GM10266 (cell line): ENCODE data around the gene MLEC.

Experiments
- DNase-seq: peaks from one replicate; pipeline ENCODE4 v3.0.0; 2012; ENCODE audit errors: extremely low spot score
- TF ChIP-seq, protein P1 (sequence below): IDR thresholded peaks from 2 replicates; pipeline ENCODE4 v1.5.1; 2012; ENCODE audit warnings: mild to moderate bottlenecking, low read depth; ENCODE audit not compliant: control insufficient read depth, insufficient read depth; ENCODE audit errors: missing control alignments

Gene MLEC

GRCh38 chr12:120734210-120734609, 47.3 kb downstream of the MLEC start:
- DNase-seq, result no peak
- TF ChIP-seq, protein P1, sequence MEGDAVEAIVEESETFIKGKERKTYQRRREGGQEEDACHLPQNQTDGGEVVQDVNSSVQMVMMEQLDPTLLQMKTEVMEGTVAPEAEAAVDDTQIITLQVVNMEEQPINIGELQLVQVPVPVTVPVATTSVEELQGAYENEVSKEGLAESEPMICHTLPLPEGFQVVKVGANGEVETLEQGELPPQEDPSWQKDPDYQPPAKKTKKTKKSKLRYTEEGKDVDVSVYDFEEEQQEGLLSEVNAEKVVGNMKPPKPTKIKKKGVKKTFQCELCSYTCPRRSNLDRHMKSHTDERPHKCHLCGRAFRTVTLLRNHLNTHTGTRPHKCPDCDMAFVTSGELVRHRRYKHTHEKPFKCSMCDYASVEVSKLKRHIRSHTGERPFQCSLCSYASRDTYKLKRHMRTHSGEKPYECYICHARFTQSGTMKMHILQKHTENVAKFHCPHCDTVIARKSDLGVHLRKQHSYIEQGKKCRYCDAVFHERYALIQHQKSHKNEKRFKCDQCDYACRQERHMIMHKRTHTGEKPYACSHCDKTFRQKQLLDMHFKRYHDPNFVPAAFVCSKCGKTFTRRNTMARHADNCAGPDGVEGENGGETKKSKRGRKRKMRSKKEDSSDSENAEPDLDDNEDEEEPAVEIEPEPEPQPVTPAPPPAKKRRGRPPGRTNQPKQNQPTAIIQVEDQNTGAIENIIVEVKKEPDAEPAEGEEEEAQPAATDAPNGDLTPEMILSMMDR, result no peak

- TF ChIP-seq, protein P1, result no peak
- DNase-seq, result no peak
Observed at GRCh38 chr12:120735181-120735580, 48.2 kb downstream of the MLEC start.

GRCh38 chr12:120736404-120737331, 49.7 kb downstream of the MLEC start:
- no peak for DNase-seq
- TF ChIP-seq, protein P1, result no peak

- DNase-seq, result peak; percentile 49
- TF ChIP-seq, protein P1, result peak; percentile 5
Observed at GRCh38 chr12:120737557-120738251, 50.8 kb downstream of the MLEC start.

GRCh38 chr12:120738252-120739030, 51.5 kb downstream of the MLEC start:
- TF ChIP-seq, protein P1, result no peak
- DNase-seq, result no peak

DNA sequence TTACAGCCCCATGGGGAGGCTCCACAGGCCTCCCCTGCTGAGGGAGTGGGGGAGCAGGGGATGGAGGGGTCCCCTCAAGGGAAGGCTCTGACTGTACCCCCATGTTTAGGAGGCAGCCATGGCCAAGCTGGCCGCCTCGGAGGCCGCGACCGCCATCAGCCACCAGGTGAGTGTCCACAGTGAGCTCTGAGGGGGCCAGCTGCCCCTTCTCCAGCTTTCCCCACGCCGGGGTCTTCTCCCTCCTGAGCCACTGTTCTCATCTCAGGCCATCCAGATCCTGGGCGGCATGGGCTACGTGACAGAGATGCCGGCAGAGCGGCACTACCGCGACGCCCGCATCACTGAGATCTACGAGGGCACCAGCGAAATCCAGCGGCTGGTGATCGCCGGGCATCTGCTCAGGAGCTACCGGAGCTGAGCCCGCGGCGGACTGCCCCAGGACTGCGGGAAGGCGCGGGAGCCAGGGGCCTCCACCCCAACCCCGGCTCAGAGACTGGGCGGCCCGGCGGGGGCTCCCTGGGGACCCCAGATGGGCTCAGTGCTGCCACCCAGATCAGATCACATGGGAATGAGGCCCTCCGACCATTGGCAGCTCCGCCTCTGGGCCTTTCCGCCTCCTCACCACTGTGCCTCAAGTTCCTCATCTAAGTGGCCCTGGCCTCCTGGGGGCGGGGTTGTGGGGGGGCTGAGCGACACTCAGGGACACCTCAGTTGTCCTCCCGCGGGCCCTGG, 52.2 kb downstream of the MLEC start:
- TF ChIP-seq, protein P1, result no peak
- DNase-seq, result peak; percentile 35
